Medulla oblongata (tissue), 1 donor: ENCODE data around the gene SUPT6H.
A peak's percentile ranks its signal among the peaks of the same experiment; 100 is the strongest.
"Not testable (repeated sequence)": the region's sequence is repeated elsewhere in the genome, so short reads cannot be mapped to it uniquely, and the experiment has no call there.

ENCODE experiments used
- DNase-seq: peaks from one replicate; pipeline ENCODE4 v3.0.0-alpha.2; 2015; ENCODE audit errors: extremely low spot score

The SUPT6H gene

DNA sequence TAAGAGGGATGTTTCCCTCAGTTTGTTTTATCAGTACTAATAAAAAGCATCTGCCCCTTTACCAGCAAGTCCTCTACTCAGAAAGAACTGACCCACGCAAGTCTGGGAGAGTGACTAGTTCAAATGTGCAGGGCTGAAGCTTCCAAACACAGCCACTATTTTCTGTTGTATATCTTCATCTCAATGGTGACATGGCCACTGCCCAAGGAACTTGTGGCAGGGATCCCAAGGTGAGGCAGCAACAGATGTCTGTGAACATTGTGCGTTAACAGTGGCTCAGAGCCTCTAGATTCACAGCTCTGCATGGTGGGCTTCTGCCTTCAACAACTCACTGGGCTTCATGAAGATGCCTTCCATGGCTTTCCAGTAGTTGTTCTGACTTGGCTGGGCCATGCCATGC, 13.3 kb upstream of the SUPT6H start:
- no peak for DNase-seq

DNA sequence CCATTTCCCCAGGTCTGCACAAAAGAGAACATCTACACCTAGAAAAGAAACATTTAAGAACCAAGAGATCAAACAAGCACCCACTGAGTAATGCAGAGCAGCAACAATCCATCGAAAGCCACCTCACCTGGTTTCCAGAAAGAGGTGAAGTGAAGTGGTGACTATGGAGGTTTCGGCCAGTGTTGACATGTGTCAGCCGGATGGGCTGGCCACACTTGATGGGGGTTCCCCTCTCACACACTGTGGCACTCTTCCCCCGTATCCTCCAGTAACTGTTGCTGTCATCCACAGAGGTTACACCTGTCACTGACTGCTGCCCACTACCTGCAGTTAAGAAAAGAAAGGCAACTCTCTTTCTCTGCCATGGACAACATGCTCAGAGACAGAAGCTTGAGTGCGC, 6.8 kb upstream of the SUPT6H start:
- no peak for DNase-seq

DNA sequence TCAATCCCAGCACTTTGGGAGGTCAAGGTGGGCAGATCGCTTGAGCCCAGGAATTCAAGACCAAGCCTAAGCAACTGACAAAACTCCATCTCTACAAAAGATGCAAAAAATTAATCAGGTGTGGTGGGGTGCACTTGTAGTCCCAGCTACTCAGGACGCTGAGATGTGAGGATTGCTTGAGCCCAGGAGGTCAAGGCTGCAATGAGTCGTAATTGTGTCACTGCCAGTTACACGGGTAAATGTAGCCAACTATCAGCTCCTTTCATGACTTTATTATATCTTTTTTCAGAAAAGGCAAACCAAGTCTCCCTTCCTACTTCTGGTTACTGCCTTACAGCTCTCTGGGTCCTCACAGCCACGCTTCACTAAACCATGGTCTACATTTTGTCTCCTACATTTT, 4.2 kb upstream of the SUPT6H start:
- no peak for DNase-seq

DNA sequence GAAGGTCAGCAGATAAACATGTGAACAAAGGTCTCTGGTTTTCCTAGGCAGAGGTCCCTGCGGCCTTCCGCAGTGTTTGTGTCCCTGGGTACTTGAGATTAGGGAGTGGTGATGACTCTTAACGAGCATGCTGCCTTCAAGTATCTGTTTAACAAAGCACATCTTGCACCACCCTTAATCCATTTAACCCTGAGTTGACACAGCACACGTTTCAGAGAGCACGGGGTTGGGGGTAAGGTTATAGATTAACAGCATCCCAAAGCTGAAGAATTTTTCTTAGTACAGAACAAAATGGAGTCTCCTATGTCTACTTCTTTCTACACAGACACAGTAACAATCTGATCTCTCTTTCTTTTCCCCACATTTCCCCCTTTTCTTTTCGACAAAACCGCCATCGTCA, 3.7 kb upstream of the SUPT6H start:
- DNase-seq: not testable (repeated sequence)

DNA sequence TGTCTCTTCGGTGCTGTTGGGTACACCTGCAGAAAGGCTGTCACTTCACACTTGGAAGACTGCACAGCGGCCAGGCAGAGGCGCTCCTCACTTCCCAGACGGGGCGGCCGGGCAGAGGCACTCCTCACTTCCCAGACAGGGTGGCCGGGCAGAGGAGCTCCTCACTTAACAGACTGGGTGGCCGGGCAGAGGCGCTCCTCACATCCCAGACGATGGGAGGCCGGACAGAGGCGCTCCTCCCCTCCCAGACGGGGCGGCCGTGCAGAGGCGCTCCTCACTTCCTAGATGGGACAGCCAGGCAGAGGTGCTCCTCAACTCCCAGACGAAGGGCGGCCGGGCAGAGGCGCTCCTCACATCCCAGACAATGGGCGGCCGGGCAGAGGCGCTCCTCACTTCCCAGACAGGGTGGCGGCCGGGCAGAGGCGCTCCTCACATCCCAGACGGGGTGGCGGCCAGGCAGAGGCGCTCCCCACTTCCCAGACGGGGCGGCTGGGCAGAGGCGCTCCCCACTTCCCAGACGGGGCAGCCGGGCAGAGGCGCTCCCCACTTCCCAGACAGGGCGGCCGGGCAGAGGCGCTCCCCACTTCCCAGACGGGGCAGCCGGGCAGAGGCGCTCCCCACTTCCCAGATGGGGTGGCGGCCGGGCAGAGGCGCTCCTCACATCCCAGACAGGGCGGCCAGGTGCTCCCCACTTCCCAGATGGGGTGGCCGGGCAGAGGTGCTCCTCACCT, 3.1 kb upstream of the SUPT6H start:
- not testable (repeated sequence) for DNase-seq

DNA sequence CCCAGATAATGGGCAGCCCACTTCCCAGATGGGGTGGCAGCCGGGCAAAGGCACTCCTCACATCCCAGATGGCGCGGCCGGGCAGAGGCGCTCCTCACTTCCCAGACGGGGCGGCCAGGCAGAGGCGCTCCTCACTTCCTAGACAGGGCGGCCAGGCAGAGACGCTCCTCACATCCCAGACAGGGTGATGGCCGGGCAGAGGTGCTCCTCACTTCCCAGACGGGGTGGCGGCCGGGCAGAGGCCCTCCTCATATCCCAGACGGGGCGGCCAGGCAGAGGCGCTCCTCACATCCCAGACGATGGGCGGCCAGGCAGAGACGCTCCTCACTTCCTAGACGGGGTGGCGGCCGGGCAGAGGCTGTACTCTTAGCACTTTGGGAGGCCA, 2.5 kb upstream of the SUPT6H start:
- not testable (repeated sequence) for DNase-seq

DNA sequence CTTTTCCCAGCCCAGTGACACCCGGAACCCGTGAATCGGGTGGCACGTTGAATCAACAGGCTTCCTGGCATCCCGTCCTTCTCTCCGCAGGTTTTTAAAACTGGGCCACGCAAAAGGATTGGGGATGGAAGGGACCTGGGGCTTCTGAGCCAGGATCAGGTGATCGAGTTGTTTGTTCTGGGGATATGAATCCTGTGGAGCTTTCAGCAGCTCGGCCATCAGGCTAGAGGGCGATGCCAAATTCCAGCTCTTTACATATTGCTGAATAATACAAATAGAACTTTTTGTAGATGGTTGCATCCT, 473 bp downstream of the SUPT6H start:
- DNase-seq: no peak

DNA sequence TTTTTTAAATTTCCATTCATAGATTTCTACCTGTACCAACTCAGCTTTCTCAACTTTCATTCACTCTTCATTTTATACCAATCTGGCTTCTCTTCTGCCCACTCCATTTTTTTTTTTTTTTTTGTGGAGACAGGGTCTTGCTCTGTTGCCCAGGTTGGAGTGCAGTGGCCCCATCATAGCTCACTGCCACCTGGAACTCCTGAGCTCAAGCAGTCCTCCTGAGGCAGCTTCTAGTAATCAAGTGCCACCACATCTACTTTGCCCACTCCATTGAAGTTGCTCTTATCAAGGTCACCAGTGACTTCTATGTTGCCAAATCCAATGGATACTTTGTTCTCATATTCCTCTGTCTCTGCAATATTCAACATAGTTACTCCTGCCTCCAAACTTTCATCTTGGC, 1.7 kb downstream of the SUPT6H start:
- no peak for DNase-seq

DNA sequence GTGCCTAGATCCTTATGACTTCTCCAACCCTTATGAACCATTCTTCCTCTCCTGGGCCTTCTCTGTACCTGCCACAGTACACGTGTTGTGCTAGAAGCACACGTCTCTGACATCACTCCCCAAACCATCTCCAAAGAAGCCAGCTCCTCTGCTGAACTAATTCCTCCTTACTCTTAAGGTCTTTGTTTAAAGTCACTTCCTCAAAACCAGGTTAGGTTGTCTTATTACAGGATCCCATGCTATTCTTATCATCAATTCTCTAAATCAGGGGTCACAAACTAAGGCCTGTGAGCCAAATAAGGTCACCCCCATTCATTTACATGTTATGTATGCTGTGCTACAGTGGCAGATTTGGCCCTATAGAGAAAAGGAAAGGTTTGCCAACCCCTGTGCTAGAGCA, 4.0 kb downstream of the SUPT6H start:
- DNase-seq: no peak

DNA sequence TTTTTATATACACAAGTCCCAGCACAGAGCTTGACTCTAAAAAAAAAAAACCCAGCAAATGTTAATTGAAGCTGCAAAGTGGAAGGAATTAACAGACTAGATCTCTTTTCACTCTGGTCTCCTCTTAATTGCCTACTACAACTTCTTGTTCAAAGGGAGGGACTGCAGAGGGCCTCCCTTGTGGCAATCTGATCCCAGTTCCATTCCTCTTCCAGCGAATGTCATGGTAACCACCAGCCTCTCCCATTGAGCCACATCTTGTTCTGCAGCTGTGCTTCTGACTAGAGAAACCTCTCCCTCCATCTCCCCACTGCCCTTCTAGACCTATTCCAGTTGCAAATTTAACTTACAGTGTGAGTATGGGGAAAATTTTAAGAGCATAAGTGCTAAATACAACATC, 5.9 kb downstream of the SUPT6H start:
- no peak for DNase-seq

DNA sequence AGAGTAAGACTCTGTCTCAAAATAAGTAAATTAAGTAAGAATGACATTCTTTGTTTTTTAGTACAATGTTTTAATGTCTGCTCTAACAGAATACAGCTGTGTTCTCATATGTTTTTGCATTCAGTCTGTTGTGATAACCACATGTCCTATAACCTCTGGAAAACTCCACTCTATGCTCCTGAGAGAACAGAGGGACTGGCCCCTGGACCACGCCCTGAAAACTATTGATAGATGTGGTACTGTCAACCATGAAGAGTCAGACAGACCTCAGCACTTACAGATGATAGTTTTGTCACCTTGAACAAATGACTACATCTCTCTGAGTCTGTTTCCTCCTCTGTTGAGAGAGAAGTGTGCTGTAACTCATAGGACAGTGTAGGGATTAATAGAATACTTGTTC, 7.9 kb downstream of the SUPT6H start:
- DNase-seq: no peak

DNA sequence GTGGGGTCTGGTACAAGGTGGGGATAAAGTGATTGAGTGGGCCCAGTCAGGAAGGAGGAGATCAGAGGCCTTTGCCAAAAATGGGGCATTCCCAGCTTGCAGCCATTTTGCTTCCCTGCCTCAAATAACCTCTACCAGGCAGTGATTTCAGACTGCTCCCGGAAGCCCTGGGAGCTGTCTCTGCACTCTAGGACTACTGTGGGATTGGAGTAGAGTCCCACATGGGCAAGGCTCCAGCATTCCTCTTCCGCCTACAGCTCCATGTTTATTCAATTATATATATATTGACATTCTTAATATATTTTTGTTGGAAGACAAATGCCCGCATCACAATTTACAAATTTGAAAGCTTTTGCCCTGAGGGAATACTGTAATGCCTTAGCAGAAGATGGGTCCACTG, 13.5 kb downstream of the SUPT6H start:
- DNase-seq: no peak

DNA sequence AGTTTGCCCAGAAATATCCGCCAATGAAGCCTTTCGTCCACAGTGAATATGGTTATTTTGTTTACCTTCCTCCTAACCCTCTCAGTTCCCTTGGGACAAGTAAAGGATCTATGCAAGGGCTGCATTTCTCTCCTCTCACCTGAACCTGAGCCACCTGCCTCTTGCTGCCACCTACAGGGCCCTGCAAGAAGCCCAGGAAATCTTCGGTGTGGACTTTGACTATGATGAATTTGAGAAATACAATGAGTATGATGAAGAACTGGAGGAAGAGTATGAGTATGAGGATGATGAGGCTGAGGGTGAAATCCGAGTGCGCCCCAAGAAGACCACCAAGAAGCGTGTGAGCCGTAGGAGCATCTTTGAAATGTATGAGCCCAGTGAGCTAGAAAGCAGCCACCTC, 14.0 kb downstream of the SUPT6H start:
- no peak for DNase-seq

DNA sequence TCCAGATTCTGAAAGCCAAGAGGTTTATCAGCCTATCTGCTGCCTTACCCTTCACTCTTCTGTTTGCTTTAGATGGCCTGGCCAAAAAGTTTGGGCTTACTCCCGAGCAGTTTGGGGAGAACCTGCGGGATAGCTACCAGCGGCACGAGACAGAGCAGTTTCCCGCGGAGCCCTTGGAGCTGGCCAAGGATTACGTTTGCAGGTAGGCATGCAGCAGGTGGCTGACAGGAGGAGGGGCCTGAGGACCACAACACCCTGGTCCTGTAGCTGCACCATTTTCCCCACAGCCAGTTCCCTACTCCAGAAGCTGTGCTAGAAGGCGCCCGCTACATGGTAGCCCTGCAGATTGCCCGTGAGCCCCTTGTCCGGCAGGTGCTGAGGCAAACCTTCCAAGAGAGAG, 20.6 kb downstream of the SUPT6H start:
- no peak for DNase-seq

DNA sequence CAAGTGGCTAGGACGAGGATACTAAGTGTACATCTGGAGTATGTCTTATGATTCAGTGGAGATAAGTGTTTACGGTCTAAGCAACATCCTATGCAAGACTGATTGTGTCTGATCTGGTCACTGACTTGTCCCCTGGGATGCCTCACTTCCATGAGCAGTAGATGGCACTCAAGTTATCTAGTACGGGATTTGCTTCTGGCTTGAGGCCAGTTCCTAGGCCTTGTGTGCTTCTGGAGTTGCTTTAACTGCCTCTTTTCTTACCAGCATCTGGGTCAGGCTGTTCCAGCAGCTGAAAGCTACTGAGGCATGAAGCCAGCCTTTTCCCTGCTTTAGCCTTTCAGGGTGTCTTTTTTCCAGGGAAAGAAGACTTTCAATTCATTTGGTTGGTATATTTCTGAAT, 23.0 kb downstream of the SUPT6H start:
- DNase-seq: peak; percentile 94

DNA sequence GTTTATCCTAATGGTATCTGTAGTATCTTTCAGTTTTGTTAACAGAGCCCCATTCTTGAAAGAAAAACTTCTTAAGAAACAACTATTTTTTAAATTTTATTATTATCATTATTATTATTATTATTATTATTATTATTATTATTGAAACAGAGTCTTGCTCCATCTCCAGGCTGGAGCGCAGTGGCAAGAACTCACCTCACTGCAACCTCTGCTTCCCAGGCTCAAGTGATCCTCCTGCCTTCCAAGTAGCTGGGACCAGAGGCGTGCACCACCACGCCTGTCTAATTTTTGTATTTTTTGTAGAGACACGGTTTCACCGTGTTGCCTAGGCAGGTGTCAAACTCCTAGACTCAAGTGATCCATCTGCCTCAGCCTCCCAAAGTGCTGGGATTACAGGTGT, 23.4 kb downstream of the SUPT6H start:
- DNase-seq: no peak

DNA sequence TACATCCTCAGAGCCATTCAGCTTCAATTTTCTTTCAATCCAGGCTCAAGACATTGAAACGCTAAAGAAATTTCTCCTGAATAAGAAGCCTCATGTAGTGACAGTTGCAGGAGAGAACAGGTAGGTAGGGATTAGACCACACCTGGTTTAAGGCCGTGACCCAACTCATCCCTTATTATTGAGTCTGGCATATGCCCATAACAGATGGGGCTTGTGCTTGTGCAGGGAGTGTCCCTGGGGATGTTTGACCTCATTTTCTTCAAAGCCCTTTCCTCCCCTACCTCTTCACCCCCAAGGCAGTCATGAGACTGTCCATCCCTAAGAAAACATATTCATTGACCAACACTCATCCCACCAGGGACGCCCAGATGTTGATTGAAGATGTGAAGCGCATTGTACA, 24.3 kb downstream of the SUPT6H start:
- no peak for DNase-seq

DNA sequence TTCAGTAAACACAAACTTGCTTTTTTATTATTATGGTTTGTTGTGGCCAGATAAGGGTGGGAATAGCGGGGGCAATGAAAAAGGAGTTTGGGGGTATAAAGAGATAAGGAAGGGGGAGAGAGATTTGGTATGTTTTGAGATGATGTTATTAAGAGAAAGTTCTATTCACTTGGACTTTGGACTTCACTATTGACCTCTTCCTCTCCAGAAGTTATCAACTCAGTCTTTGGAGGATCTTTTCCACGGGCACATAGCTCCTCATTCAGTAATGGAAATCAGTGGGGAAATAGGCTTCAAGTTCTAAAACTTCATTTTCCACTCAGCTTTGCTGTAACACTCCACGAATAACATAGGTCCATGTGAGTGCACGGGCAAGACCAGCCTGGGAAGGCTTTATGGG, 26.5 kb downstream of the SUPT6H start:
- no peak for DNase-seq

DNA sequence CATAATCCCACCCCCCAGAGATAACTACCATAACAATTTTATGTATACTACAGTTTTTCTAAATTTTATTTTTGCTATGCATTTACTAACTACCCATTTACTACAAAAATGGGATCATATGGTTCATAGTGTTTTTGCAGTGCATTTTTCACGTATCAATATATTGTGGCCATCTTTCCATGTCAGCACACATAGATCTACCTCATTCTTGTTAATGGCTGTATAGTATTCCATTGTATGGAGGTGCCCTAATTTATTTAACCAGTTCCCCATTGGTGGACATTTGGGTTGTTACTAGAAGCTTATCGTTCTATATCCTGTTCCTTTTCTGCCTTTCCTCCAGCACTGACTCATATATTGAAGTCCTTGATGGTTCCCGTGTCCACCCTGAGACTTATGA, 27.0 kb downstream of the SUPT6H start:
- DNase-seq: no peak

DNA sequence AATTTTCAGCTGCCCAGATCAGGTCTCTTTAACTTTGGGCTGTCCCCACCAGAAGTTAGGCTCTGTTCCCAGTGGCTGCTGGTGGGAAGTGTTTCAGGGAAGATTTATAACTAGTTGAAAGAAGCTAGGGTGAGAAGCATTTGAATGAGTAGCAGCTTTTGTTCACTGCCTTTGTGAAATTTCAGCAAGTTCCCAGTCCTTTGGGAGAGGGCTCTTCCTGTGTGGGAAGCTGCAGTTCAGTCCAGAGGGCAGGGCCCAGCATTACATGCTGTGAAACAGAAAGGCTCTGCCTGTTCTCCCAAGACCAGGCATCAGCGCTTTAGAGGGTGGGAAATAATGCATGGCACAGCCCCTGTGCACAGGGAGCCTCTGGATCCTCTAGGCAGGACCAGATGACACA, 31.9 kb downstream of the SUPT6H start:
- peak; percentile 71 for DNase-seq

DNA sequence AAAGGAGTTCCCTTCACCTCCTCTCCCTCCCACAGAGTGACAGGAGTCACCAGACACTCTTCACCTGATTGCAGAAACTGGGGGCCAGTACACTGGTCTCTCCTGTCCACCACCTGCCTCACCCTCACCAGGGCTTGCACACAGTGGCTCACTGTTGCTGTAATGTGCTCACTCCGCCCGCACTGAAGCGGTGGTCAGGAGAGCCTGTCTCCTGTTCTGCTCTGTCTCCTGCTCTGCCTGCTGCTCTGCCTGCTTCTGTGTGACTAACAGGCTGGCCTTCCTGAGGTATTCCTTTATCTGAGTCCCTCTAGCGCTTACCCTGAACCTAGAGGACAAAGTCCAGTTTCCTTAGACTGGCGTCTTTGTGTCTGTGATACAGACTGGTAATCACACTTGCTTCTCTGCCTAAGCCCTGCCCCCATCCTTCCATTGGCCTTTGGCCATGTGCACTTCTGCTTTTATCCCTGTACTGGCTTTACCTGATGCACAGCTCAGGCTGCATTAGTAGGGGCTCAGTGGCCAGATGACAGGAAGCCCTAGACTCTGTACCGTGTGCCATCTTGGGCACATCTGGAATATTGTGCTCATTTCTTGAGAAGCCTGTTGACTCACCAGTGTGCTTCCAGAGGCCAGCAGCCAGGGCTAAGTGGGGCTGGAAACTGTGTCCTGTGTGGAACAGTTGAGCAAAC, 36.4 kb downstream of the SUPT6H start:
- DNase-seq: no peak

DNA sequence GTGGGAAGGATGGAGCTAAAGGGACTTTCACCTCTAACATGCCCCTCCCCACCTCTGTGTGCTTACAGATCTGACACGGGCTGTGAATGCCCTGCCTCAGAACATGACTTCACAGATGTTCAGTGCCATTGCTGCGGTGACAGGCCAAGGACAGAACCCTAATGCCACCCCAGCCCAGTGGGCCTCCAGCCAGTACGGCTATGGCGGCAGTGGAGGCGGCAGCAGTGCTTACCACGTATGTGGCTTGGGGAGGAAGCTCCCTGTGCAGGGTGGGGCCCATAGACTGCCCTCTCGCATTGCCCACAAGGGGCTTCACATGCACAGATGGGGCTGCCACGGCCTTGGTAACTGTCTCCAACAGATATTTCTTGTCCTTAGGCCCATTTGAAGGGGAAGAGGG, 38.3 kb downstream of the SUPT6H start:
- DNase-seq: no peak

DNA sequence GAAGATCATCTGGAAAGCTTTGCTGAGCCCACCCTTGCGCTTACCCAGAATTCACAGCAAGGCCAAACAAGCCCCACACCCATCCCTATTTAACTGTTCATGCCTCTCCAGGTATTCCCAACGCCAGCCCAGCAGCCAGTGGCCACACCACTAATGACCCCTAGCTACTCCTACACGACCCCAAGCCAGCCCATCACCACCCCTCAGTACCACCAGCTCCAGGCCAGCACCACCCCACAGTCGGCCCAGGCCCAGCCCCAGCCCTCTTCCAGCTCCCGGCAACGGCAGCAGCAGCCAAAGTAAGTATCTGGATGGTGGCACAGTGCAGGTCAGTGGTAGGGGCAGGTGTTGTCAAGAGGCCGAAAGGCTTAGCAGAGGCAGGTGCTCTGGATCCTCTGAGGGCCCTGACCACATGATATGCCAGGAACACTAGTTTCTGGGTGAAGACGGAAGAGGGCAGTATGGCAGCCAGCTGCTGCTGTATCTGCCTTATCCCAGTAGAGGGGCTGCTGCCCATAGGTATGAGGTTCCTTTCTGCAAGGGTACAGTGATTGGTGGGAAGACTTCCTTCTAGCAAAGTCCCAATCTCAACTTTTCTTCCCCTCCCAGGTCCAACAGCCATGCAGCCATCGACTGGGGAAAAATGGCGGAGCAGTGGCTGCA, 39.0 kb downstream of the SUPT6H start:
- no peak for DNase-seq
